Ascending aorta (tissue), 2 donors: ENCODE data around the gene PAFAH2. TPM values are rescaled to one million over a fixed set of nuclear protein-coding genes. Genes with fewer than 3 reads are reported as not detected.

Source experiments
- DNase-seq, 2 donors: peaks; one replicate each; pipeline ENCODE4 v3.0.0-alpha.2; 2019; ENCODE audit warnings: low spot score in 2 of 2
- H3K27ac ChIP-seq, 2 donors: fragments of 200-600 bp; sonication (generic); one replicate each; pipeline ENCODE4 v1.5.1; 2016 to 2017; ENCODE audit warnings: mild to moderate bottlenecking in 1 of 2
- H3K27me3 ChIP-seq: fragments of 200-600 bp; sonication (generic); one replicate; pipeline ENCODE4 v1.5.1; 2017
- H3K36me3 ChIP-seq, 2 donors: fragments of 200-600 bp; sonication (generic); one replicate each; pipeline ENCODE4 v1.5.1; 2016
- H3K4me1 ChIP-seq, 2 donors: fragments of 200-600 bp; sonication (generic); one replicate each; pipeline ENCODE4 v1.5.1; 2016 to 2017; ENCODE audit warnings: mild to moderate bottlenecking in 1 of 2
- H3K4me3 ChIP-seq, 2 donors: fragments of 200-600 bp; sonication (generic); one replicate each; pipeline ENCODE4 v1.5.1; 2016 to 2017; ENCODE audit warnings: mild to moderate bottlenecking in 1 of 2
- H3K9me3 ChIP-seq, 2 donors: fragments of 200-600 bp; sonication (generic); one replicate each; pipeline ENCODE4 v1.5.1; 2016
- intact Hi-C: fragments of 100-400 bp; cut with DNase I; formaldehyde crosslinking; loops from one replicate; pipeline ENCODE4 v1.15.1; 2023
- total RNA-seq: library from RNA; depleted of rRNA; stranded (reverse); fragments of >200 nt; gene quantifications from one replicate; pipeline ENCODE4 v1.1.0, GENCODE V29; 2016
- TF ChIP-seq, protein P1 (sequence below), 3 experiments: fragments of 200-600 bp in 2 of 3; fragments of 450-650 bp in 1 of 3; sonication (generic) in 2 of 3; IDR thresholded peaks; one replicate each; pipeline ENCODE4 v1.5.1; 2016 to 2019; ENCODE audit warnings: antibody characterized with exemption in 3 of 3, mild to moderate bottlenecking in 1 of 3, moderate library complexity in 1 of 3

The PAFAH2 gene
- total RNA-seq, 1 donor from 2014 or later = 1.3 TPM

DNA sequence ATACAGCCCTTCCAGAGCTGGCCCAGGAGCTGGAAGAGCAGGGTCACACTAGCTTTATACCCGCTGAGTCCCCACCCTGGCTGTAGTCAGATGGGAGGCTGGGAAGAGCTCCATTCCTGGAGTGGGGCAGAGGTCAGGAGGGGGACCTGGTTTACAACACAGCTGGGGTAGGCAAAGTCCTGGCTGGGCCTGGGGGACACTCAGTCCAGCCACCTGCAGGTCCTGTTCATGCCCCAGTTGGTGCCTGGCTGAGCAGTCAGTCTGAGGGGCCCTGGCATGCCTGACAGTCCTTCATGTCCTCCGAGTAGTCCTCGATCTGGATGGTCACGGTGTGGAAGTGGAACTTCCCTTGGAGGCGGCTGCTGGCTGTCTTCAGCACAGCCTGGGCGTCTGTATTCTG lies 41.0 kb upstream of the PAFAH2 start:
- no peaks in the 10 kb centered on the region for H3K36me3 ChIP-seq
- H3K27ac ChIP-seq = no peak overlapping the region
- H3K9me3 ChIP-seq = no peaks in the 10 kb centered on the region
- H3K4me1 ChIP-seq = peaks cover 3 to 8% of the 10 kb centered on the region in 2 donors
- TF ChIP-seq, protein P1, sequence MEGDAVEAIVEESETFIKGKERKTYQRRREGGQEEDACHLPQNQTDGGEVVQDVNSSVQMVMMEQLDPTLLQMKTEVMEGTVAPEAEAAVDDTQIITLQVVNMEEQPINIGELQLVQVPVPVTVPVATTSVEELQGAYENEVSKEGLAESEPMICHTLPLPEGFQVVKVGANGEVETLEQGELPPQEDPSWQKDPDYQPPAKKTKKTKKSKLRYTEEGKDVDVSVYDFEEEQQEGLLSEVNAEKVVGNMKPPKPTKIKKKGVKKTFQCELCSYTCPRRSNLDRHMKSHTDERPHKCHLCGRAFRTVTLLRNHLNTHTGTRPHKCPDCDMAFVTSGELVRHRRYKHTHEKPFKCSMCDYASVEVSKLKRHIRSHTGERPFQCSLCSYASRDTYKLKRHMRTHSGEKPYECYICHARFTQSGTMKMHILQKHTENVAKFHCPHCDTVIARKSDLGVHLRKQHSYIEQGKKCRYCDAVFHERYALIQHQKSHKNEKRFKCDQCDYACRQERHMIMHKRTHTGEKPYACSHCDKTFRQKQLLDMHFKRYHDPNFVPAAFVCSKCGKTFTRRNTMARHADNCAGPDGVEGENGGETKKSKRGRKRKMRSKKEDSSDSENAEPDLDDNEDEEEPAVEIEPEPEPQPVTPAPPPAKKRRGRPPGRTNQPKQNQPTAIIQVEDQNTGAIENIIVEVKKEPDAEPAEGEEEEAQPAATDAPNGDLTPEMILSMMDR (IDR thresholded peaks at IDR 0.05) = no peak
- no peaks in the 10 kb centered on the region for H3K27me3 ChIP-seq
- no peak overlapping the region for H3K4me3 ChIP-seq
- no peak for DNase-seq
- intact Hi-C loops = loop anchor here (5.0 kb wide), 1 partner anchor 123 kb away; no protein-coding TSS in a partner anchor

DNA sequence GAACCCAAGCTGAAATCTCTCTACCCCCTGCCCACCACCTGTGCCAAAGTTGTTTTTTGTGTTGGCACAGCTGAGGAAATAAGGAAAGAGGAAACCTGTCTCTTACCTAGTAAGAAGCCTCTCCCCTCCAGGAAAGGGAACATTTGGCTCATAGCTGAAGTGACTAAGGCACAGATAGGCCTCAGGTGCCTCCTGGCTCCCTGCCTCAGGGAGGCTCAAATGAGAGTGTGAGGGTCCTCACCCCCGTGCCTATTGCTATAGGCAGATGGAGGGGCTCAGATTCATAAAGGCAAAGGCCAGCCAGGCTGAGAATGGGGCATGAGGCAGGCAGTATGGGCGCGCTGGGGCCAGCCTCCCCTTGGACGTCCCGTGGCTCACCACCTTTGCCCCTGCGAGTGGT lies 40.6 kb upstream of the PAFAH2 start:
- no peak overlapping the region for H3K27ac ChIP-seq
- intact Hi-C loops = loop anchor here (5.0 kb wide), 1 partner anchor 124 kb away; no protein-coding TSS in a partner anchor

DNA sequence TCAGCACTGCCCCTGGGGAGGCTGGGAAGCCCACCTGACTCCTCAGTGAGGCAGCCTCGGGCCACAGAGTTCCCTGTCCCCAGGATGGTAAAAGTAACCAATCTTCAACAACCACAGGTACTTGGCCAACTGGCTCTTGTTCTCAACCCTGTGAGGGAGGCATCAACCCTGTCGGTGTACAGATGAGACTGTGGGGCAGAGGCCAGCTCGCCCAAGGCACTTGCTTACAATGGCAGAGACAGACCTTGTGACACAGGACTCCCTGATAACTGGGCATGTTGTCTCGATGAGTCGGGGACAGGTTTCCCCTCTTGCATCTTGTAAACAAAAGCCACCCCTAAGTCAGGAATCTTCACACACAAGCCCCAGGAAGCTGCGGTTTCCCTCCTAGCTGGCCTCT lies 40.0 kb upstream of the PAFAH2 start:
- Histone ChIP-seq H3K4me1 (peaks cover 3 to 8% of the 10 kb centered on the region in 2 donors), H3K4me3 (no peak overlapping the region), H3K9me3 (no peaks in the 10 kb centered on the region), H3K27ac (no peak overlapping the region), H3K36me3 (no peaks in the 10 kb centered on the region), H3K27me3 (no peaks in the 10 kb centered on the region)
- TF ChIP-seq, protein P1 (IDR thresholded peaks at IDR 0.05) = no peak
- intact Hi-C loops = loop anchor here (5.0 kb wide), 1 partner anchor 124 kb away; no protein-coding TSS in a partner anchor
- DNase-seq = no peak

More for the DNA sequence above, 40.6 kb upstream of the PAFAH2 start:
- H3K9me3 ChIP-seq = no peaks in the 10 kb centered on the region
- TF ChIP-seq, protein P1 (IDR thresholded peaks at IDR 0.05) = no peak
- peaks cover 3 to 8% of the 10 kb centered on the region in 2 donors for H3K4me1 ChIP-seq
- no peaks in the 10 kb centered on the region for H3K36me3 ChIP-seq
- no peaks in the 10 kb centered on the region for H3K27me3 ChIP-seq
- H3K4me3 ChIP-seq = no peak overlapping the region
- DNase-seq = no peak

GRCh38 chr1:26036756-26037281 lies 39.0 kb upstream of the PAFAH2 start:
- Histone ChIP-seq H3K9me3 (no peaks in the 10 kb centered on the region), H3K4me3 (no peak overlapping the region), H3K27ac (no peak overlapping the region), H3K27me3 (no peaks in the 10 kb centered on the region), H3K36me3 (no peaks in the 10 kb centered on the region), H3K4me1 (peaks cover 3 to 8% of the 10 kb centered on the region in 2 donors)
- TF ChIP-seq, protein P1 (IDR thresholded peaks at IDR 0.05) = no peak
- DNase-seq = no peak
- intact Hi-C loops = loop anchor here (1.0 to 5.0 kb wide), 2 partner anchors 108 to 125 kb away; no protein-coding TSS in a partner anchor

GRCh38 chr1:26035959-26036755 lies 38.3 kb upstream of the PAFAH2 start:
- DNase-seq = peak; percentile 20 to 87
- peaks cover 3 to 8% of the 10 kb centered on the region in 2 donors for H3K4me1 ChIP-seq
- H3K4me3 ChIP-seq = peak overlapping the region; percentile 62 to 92
- TF ChIP-seq, protein P1 (IDR thresholded peaks at IDR 0.05) = peak; percentile 97 to 100 (median 100)
- no peaks in the 10 kb centered on the region for H3K36me3 ChIP-seq
- H3K27me3 ChIP-seq = no peaks in the 10 kb centered on the region
- H3K27ac ChIP-seq = peak overlapping the region; percentile 62 to 75
- H3K9me3 ChIP-seq = no peaks in the 10 kb centered on the region
- intact Hi-C loops = loop anchor here (1.0 to 5.0 kb wide), 4 partner anchors 38 to 126 kb away; partner anchors contain the start of genes PAFAH2 and PDIK1L
